Activated CD4-positive, alpha-beta T cell treated with anti-CD3 and anti-CD28 coated beads, Interleukin-2, amount 10 ng/mL, durations not matched to agents 7 days and 5 days (primary cell): ENCODE results near the gene CYBB. TPM values are rescaled to one million over a fixed set of nuclear protein-coding genes. Genes with fewer than 3 reads are reported as not detected.

Experiments used
- CTCF ChIA-PET: fragments of 350-600 bp; sonication (Branson Sonifier 250); formaldehyde crosslinking; loops from one replicate; lab custom pipeline; 2021; ENCODE audit warnings: antibody characterized with exemption; lab: Charles Lee
- POLR2A ChIA-PET: fragments of 350-600 bp; sonication (Branson Sonifier 250); formaldehyde crosslinking; loops from one replicate; lab custom pipeline; 2021; ENCODE audit warnings: antibody characterized with exemption; lab: Charles Lee
- DNase-seq: peaks from one replicate; pipeline ENCODE4 v3.0.0-alpha.2; 2020
- H3K27ac Mint-ChIP-seq: one replicate; pipeline ENCODE4 v1.8.0; 2021; ENCODE audit warnings: mild to moderate bottlenecking, moderate library complexity, mixed read lengths
- H3K27me3 Mint-ChIP-seq: one replicate; pipeline ENCODE4 v1.8.0; 2021; ENCODE audit warnings: mixed read lengths
- H3K36me3 Mint-ChIP-seq: one replicate; pipeline ENCODE4 v1.8.0; 2021; ENCODE audit warnings: low read depth, mixed read lengths
- H3K4me1 Mint-ChIP-seq: one replicate; pipeline ENCODE4 v1.8.0; 2021; ENCODE audit warnings: mixed read lengths
- H3K4me3 Mint-ChIP-seq: one replicate; pipeline ENCODE4 v1.8.0; 2021; ENCODE audit warnings: mild to moderate bottlenecking, moderate library complexity, mixed read lengths
- H3K9me3 Mint-ChIP-seq: one replicate; pipeline ENCODE4 v1.8.0; 2021; ENCODE audit warnings: mixed read lengths
- total RNA-seq, 2 experiments: library from RNA; stranded (reverse); gene quantifications; one replicate each; pipeline ENCODE4 v1.2.3, GENCODE V29; 2021

CYBB gene
- total RNA-seq, 2 experiments from 2014 or later, result not detected

DNA sequence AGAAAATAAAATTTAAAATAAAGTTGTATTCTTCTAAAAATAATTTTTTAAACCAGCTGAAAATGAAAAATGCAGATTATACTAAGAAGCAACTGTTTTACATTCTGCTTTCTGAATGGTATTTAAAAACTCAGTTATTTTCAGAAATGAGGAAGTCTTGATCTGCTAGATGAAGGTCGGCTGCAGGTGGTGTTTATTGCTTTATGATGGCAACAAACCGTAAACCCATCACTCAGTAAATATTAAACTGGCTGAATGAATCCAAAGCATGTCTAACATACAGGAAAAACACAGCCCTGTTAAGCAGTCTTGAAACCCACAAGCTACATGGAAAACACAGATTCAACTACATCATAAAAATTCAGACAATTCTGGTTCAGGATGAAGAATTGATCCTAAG is 38.2 kb downstream of the CYBB start:
- Mint-ChIP-seq H3K4me3 (no peak overlapping the region), H3K36me3 (no peaks in the 10 kb centered on the region), H3K27ac (no peak overlapping the region), H3K9me3 (peaks cover 5% of the 10 kb centered on the region), H3K27me3 (no peaks in the 10 kb centered on the region), H3K4me1 (peaks cover 4% of the 10 kb centered on the region)
- DNase-seq, result no peak
- CTCF ChIA-PET, result no interaction called here
- POLR2A ChIA-PET, result no interaction called here

DNA sequence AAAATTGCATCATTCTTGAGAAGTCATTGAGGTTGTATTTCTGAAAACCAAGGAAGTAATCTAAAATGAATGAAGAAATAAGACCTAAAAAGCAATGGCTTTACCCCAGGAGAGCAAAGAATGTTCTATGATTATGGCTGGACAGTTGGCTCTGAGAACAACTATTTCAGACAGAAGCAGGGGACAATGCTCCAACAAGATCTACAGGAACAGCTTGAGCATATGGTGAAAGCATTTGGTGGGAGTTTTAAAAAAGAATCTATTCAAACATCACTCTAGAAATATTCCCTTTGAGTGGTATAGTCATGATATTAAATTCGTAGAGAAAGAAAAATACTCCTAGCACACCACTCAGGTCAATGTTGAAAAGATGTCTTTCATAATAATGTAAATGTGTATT is 40.8 kb downstream of the CYBB start:
- H3K4me1 Mint-ChIP-seq, result peaks cover 20% of the 10 kb centered on the region
- peaks cover 5% of the 10 kb centered on the region for H3K9me3 Mint-ChIP-seq
- POLR2A ChIA-PET, result no interaction called here
- DNase-seq, result no peak
- H3K27ac Mint-ChIP-seq, result peak overlapping the region; percentile 9
- no peak overlapping the region for H3K4me3 Mint-ChIP-seq
- CTCF ChIA-PET, result no interaction called here
- H3K36me3 Mint-ChIP-seq, result no peaks in the 10 kb centered on the region
- no peaks in the 10 kb centered on the region for H3K27me3 Mint-ChIP-seq

GRCh38 chrX:37824491-37825214 is 44.8 kb downstream of the CYBB start:
- Mint-ChIP-seq H3K9me3 (peaks cover 5% of the 10 kb centered on the region), H3K4me1 (peaks cover 22% of the 10 kb centered on the region), H3K36me3 (no peaks in the 10 kb centered on the region), H3K27me3 (no peaks in the 10 kb centered on the region), H3K4me3 (no peak overlapping the region), H3K27ac (peak overlapping the region; percentile 72)
- ChIA-PET POLR2A (no interaction called here), CTCF (interaction anchor here (0.5 to 4.5 kb wide), 13 partner anchors 10 to 174 kb away, joined by 3 to 44 read pairs (median 3); no protein-coding TSS in a partner anchor)
- no peak for DNase-seq

DNA sequence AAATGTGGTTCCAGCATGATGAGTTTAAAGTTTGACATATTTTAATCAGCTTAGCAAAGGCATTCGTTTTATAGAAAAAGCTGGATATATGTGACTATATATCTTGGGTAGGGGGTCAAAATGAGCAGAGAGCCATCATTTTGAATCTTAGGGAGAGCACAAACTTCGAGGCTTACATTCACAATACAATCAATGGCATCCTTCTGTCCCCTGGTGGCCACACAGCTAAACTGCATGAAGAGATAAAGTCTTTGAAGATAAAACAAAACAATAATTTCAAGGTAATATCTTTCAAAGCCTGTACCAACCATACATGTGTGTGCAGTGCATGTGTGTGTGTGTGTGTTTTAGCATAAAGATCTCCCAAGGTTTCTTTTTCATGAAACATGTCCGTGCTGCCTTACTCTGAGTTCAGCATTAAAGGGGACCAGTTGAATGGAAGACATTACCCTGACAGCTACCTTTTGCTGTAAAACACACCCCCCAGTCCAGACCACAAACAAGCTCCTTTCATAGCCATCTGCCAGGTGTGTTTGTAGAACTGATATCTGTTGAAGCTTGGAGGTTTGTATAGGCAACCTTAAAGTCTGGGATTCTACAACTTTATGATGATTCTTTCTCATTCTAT is 45.5 kb downstream of the CYBB start:
- Mint-ChIP-seq H3K4me1 (peaks cover 26% of the 10 kb centered on the region), H3K4me3 (no peak overlapping the region), H3K36me3 (no peaks in the 10 kb centered on the region), H3K27ac (peak overlapping the region; percentile 72), H3K9me3 (peaks cover 4% of the 10 kb centered on the region), H3K27me3 (no peaks in the 10 kb centered on the region)
- POLR2A ChIA-PET, result no interaction called here
- CTCF ChIA-PET, result interaction anchor here (0.7 to 4.5 kb wide), 13 partner anchors 10 to 84 kb away, joined by 3 to 44 read pairs (median 3); no protein-coding TSS in a partner anchor
- peak; percentile 62 for DNase-seq

DNA sequence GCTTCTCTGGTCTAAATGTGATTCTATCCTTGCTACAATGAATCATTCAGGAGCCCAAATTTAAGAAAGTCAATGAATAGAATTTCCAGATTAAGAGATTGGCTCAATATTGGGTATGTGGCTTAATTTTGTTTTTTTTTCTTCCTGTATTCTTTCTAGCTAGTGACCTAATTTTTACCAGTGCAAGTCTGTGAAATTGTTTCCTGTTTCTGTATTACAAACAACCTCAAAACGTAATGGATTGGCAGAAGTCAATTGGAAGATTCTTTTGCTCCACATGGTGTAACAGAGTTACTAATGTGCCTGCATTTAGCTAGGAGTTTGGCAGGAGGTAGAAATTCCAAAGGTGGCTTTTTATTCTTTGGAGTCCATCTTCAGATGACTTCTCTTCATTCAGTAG is 49.9 kb downstream of the CYBB start:
- no peak overlapping the region for H3K27ac Mint-ChIP-seq
- ChIA-PET POLR2A (no interaction called here), CTCF (interaction anchor here (1.3 kb wide), 1 partner anchor 84 kb away, joined by 4 read pairs; no protein-coding TSS in a partner anchor)
- H3K4me1 Mint-ChIP-seq, result peaks cover 14% of the 10 kb centered on the region
- H3K27me3 Mint-ChIP-seq, result no peaks in the 10 kb centered on the region
- DNase-seq, result no peak
- H3K36me3 Mint-ChIP-seq, result no peaks in the 10 kb centered on the region
- no peak overlapping the region for H3K4me3 Mint-ChIP-seq
- no peaks in the 10 kb centered on the region for H3K9me3 Mint-ChIP-seq

- POLR2A ChIA-PET, result no interaction called here
- H3K9me3 Mint-ChIP-seq, result no peaks in the 10 kb centered on the region
These were observed 50.5 kb downstream of the CYBB start for GRCh38 chrX:37830371-37830770.

GRCh38 chrX:37834937-37835336 is 55.1 kb downstream of the CYBB start:
- Mint-ChIP-seq H3K4me3 (no peak overlapping the region), H3K36me3 (no peaks in the 10 kb centered on the region), H3K9me3 (no peaks in the 10 kb centered on the region), H3K4me1 (peaks cover 2% of the 10 kb centered on the region), H3K27ac (no peak overlapping the region), H3K27me3 (no peaks in the 10 kb centered on the region)
- CTCF ChIA-PET, result no interaction called here
- no peak for DNase-seq
- POLR2A ChIA-PET, result no interaction called here

More at GRCh38 chrX:37830371-37830770, 50.5 kb downstream of the CYBB start:
- H3K27me3 Mint-ChIP-seq, result no peaks in the 10 kb centered on the region
- H3K4me3 Mint-ChIP-seq, result no peak overlapping the region
- DNase-seq, result no peak
- peaks cover 8% of the 10 kb centered on the region for H3K4me1 Mint-ChIP-seq
- no peak overlapping the region for H3K27ac Mint-ChIP-seq
- H3K36me3 Mint-ChIP-seq, result no peaks in the 10 kb centered on the region
- CTCF ChIA-PET, result no interaction called here

DNA sequence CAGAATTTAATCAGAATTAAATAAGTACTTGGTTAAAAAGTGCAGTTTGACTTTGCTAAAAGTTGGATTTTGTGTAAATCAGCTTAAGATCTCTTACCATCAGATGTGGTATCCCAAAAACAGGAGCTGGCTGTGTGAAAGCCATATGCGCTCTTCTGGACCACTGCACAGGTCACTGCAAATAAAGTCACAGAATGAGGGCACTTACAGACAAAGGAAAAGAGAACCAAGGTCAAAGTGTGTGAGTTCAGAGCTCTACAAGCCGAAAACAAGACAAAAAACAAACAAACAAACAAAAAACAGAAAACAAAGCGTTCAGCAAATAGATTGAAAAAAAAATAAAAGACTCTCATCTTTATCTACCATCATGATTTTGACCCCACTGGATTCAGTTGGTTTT is 61.1 kb downstream of the CYBB start:
- POLR2A ChIA-PET, result interaction anchor here (0.6 kb wide), 1 partner anchor 150 kb away, joined by 7 read pairs; no protein-coding TSS in a partner anchor
- Mint-ChIP-seq H3K9me3 (no peaks in the 10 kb centered on the region), H3K4me3 (no peak overlapping the region), H3K27me3 (no peaks in the 10 kb centered on the region), H3K27ac (no peak overlapping the region), H3K4me1 (no peaks in the 10 kb centered on the region), H3K36me3 (peaks cover 4% of the 10 kb centered on the region)
- CTCF ChIA-PET, result interaction anchor here (1.2 kb wide), 1 partner anchor 15 kb away, joined by 3 read pairs; no protein-coding TSS in a partner anchor
- no peak for DNase-seq

- ChIA-PET POLR2A (no interaction called here), CTCF (no interaction called here)
- peaks cover 17% of the 10 kb centered on the region for H3K4me1 Mint-ChIP-seq
- no peak overlapping the region for H3K27ac Mint-ChIP-seq
- no peak for DNase-seq
- no peaks in the 10 kb centered on the region for H3K27me3 Mint-ChIP-seq
- H3K36me3 Mint-ChIP-seq, result peaks cover 7% of the 10 kb centered on the region
- no peak overlapping the region for H3K4me3 Mint-ChIP-seq
- no peaks in the 10 kb centered on the region for H3K9me3 Mint-ChIP-seq
These were observed 64.8 kb downstream of the CYBB start for GRCh38 chrX:37844622-37845021.

- peak overlapping the region; percentile 85 for H3K27ac Mint-ChIP-seq
- CTCF ChIA-PET, result interaction anchor here (1.0 to 1.3 kb wide), 3 partner anchors 21 to 101 kb away, joined by 3 to 7 read pairs (median 3); no protein-coding TSS in a partner anchor
- H3K9me3 Mint-ChIP-seq, result no peaks in the 10 kb centered on the region
- peak; percentile 8 for DNase-seq
- peak overlapping the region; percentile 78 for H3K4me3 Mint-ChIP-seq
- POLR2A ChIA-PET, result no interaction called here
- H3K27me3 Mint-ChIP-seq, result no peaks in the 10 kb centered on the region
- peaks cover 4% of the 10 kb centered on the region for H3K36me3 Mint-ChIP-seq
- H3K4me1 Mint-ChIP-seq, result peaks cover 21% of the 10 kb centered on the region
These were observed 66.3 kb downstream of the CYBB start for GRCh38 chrX:37846141-37846540.

- Mint-ChIP-seq H3K4me1 (peaks cover 21% of the 10 kb centered on the region), H3K9me3 (no peaks in the 10 kb centered on the region), H3K36me3 (peaks cover 3% of the 10 kb centered on the region), H3K4me3 (peak overlapping the region; percentile 78), H3K27me3 (no peaks in the 10 kb centered on the region), H3K27ac (peak overlapping the region; percentile 85)
- ChIA-PET CTCF (interaction anchor here (1.0 to 1.3 kb wide), 3 partner anchors 22 to 101 kb away, joined by 3 to 7 read pairs (median 3); no protein-coding TSS in a partner anchor), POLR2A (no interaction called here)
- DNase-seq, result no peak
These were observed 66.7 kb downstream of the CYBB start for GRCh38 chrX:37846558-37846933.

GRCh38 chrX:37846934-37847732 is 67.3 kb downstream of the CYBB start, which contains the start of gene DYNLT3:
Gene DYNLT3, minus strand, starts transcription at chrX:37847571. Its CDS starts 61 bp downstream, at chrX:37847510.
- peak; percentile 77 for DNase-seq
- CTCF ChIA-PET, result interaction anchor here (1.3 kb wide), 1 partner anchor 102 kb away, joined by 7 read pairs; no protein-coding TSS in a partner anchor
- H3K9me3 Mint-ChIP-seq, result no peaks in the 10 kb centered on the region
- POLR2A ChIA-PET, result no interaction called here
- no peaks in the 10 kb centered on the region for H3K27me3 Mint-ChIP-seq
- H3K4me1 Mint-ChIP-seq, result peaks cover 21% of the 10 kb centered on the region
- peak within 1 kb of the TSS; percentile 86 for H3K27ac Mint-ChIP-seq
- peak within 1 kb of the TSS; percentile 78 for H3K4me3 Mint-ChIP-seq
- H3K36me3 Mint-ChIP-seq, result peaks cover 3% of the 10 kb centered on the region
